HepG2 (cell line): ENCODE data around the gene VAC14. TPM values are rescaled to one million over a fixed set of nuclear protein-coding genes. Genes with fewer than 3 reads are reported as not detected.
A peak's percentile ranks its signal among the peaks of the same experiment; 100 is the strongest.

Source experiments
- ATAC-seq: fragments of 200-7000 bp; cut with Tn5 transposase; 3 replicates; pipeline ENCODE4 v1.9.1; 2020; ENCODE audit warnings: mild to moderate bottlenecking, moderate library complexity
- BruUV-seq: library from RNA; stranded (reverse); fragments of 400-500 nt; replicated peaks from 2 replicates; lab custom pipeline; 2021; lab: Mats Ljungman, UMichigan
- CTCF ChIA-PET: fragments of 300-600 bp; formaldehyde crosslinking; extraction: SDS; loops from one replicate; lab custom pipeline; 2021; ENCODE audit warnings: low total read pairs, inconsistent platforms, low intra/inter-chr PET ratio; lab: Yijun Ruan, JAX
- POLR2A ChIA-PET: fragments of 350-600 bp; sonication (Branson Sonifier 250); formaldehyde crosslinking; loops from one replicate; lab custom pipeline; 2020; ENCODE audit warnings: antibody characterized with exemption, inconsistent platforms; lab: Yijun Ruan, JAX
- DNase-seq: peaks from one replicate; pipeline ENCODE4 v3.0.0-alpha.2; 2015; ENCODE audit warnings: low spot score
- FAIRE-seq: peaks from 3 replicates; lab custom pipeline; 2011; peaks lifted over from hg19 to GRCh38; lab: Jason Lieb, UNC
- H2AFZ ChIP-seq: one replicate; pipeline ENCODE4 v1.6.1; 2011; ENCODE audit warnings: low read length, inconsistent platforms
- H3K27ac ChIP-seq: fragments of 300-600 bp; 3 replicates; pipeline ENCODE4 v1.8.0; 2011; ENCODE audit warnings: mixed run types, mild to moderate bottlenecking, mixed read lengths, low read length, inconsistent platforms; ENCODE audit not compliant: insufficient read depth; ENCODE audit errors: extremely low read length
- H3K27me3 ChIP-seq, 2 experiments: fragments of 200-600 bp in 1 of 2; 2 replicates in 1 of 2; 3 replicates in 1 of 2; pipeline versions ENCODE4 v1.6.0 to v1.8.0; 2011; ENCODE audit warnings: low read length in 2 of 2, mild to moderate bottlenecking in 2 of 2, moderate library complexity in 2 of 2, inconsistent platforms in 1 of 2; ENCODE audit not compliant: insufficient read depth in 2 of 2, control insufficient read depth in 1 of 2
- H3K36me3 ChIP-seq, 2 experiments: fragments of 200-600 bp in 1 of 2; replicated peaks in 1 of 2; 2 replicates in 1 of 2; 3 replicates in 1 of 2; pipeline versions ENCODE4 v1.5.1 to v1.8.0; 2011; ENCODE audit warnings: low read length in 2 of 2, inconsistent platforms in 1 of 2; ENCODE audit not compliant: insufficient read depth in 2 of 2, control insufficient read depth in 1 of 2
- H3K4me1 ChIP-seq: 2 replicates; pipeline ENCODE4 v1.5.1; 2012; ENCODE audit warnings: low read length, inconsistent platforms; ENCODE audit not compliant: insufficient read depth
- H3K4me2 ChIP-seq: 2 replicates; pipeline ENCODE4 v1.6.0; 2011; ENCODE audit warnings: low read depth, low read length, inconsistent platforms
- H3K4me3 ChIP-seq, 3 experiments: fragments of 200-600 bp in 1 of 3; sonication (generic), shearing (Covaris generic) in 1 of 3; replicated peaks in 1 of 3; 2 replicates each; pipeline ENCODE4 v1.5.1; 2011 to 2016; ENCODE audit warnings: low read length in 3 of 3, inconsistent platforms in 2 of 3, low read depth in 2 of 3, mild to moderate bottlenecking in 2 of 3, control low read depth in 1 of 3, mixed read lengths in 1 of 3; ENCODE audit not compliant: insufficient read depth in 1 of 3
- H3K79me2 ChIP-seq: one replicate; pipeline ENCODE4 v1.6.1; 2011; ENCODE audit warnings: low read length, inconsistent platforms; ENCODE audit not compliant: insufficient read depth
- H3K9ac ChIP-seq: 2 replicates; pipeline ENCODE4 v1.6.0; 2011; ENCODE audit warnings: mild to moderate bottlenecking, low read depth, low read length, inconsistent platforms; ENCODE audit not compliant: insufficient read depth
- H3K9me3 ChIP-seq: 2 replicates; pipeline ENCODE4 v1.5.1; 2012; ENCODE audit warnings: mild to moderate bottlenecking, low read length
- H4K20me1 ChIP-seq: 2 replicates; pipeline ENCODE4 v1.6.0; 2011; ENCODE audit warnings: inconsistent platforms, mild to moderate bottlenecking, low read length, moderate library complexity; ENCODE audit not compliant: insufficient read depth
- EED ChIP-seq: sonication (generic); formaldehyde crosslinking; IDR thresholded peaks from 2 replicates; pipeline ENCODE4 v1.5.0; 2020; ENCODE audit warnings: mild to moderate bottlenecking, missing genetic modification reagents
- PLRG1 ChIP-seq: fragments of 450-650 bp; conservative IDR thresholded peaks from 2 replicates; pipeline ENCODE4 v1.6.1; 2016
- ZKSCAN1 ChIP-seq: fragments of 150-350 bp; IDR thresholded peaks from 2 replicates; pipeline ENCODE4 v1.6.1; 2014; ENCODE audit warnings: low read length
- ZNF282 ChIP-seq: fragments of 450-650 bp; IDR thresholded peaks from 2 replicates; pipeline ENCODE4 v1.6.1; 2018; ENCODE audit not compliant: partially characterized antibody
- WGBS: methylation state at CpG from one replicate; pipeline ENCODE4 v1.1.6; 2017; ENCODE audit warnings: low lambda C conversion rate; 5-methylcytosine and 5-hydroxymethylcytosine counted together
- in situ Hi-C: cut with HindIII; loops from 2 replicates; pipeline ENCODE4 v1.10.0; 2017; ENCODE audit warnings: low pct_unique_long_range_greater_than_20kb; ENCODE audit not compliant: extremely low pct_ligation_motif_present
- intact Hi-C: fragments of 100-400 bp; cut with micrococcal nuclease; formaldehyde crosslinking; loops from one replicate; pipeline ENCODE4 v1.10.0; 2022; ENCODE audit not compliant: unreplicated experiment
- polyA plus RNA-seq, 8 experiments: library from polyadenylated mRNA; depleted of rRNA in 3 of 8; stranded (reverse) in 7 of 8; unstranded in 1 of 8; fragments of >200 nt; fragmentation: Illumina TruSeq in 4 of 8; extraction: Trizol in 4 of 8; gene quantifications; 2 replicates each; pipeline versions ENCODE4 v1.2.1 to v1.2.3, GENCODE V29; 2011 to 2016; ENCODE audit warnings: low read depth in 4 of 8, missing spikeins in 1 of 8, mixed read lengths in 1 of 8; ENCODE audit not compliant: insufficient read depth in 1 of 8
- total RNA-seq, 5 experiments: library from RNA; depleted of rRNA; stranded (reverse); fragments of >200 nt; fragmentation: Illumina TruSeq; extraction: Trizol; gene quantifications; 2 replicates each; pipeline ENCODE4 v1.2.3, GENCODE V29; 2016; ENCODE audit warnings: low read depth in 1 of 5
- TF ChIP-seq, protein P1 (sequence below): sonication (generic); formaldehyde crosslinking; IDR thresholded peaks from 2 replicates; pipeline ENCODE4 v1.4.0; 2020; ENCODE audit warnings: mild to moderate bottlenecking, missing genetic modification reagents
- TF ChIP-seq, protein P2 (sequence below): sonication (generic); formaldehyde crosslinking; IDR thresholded peaks from 2 replicates; pipeline ENCODE4 v1.4.0; 2020; ENCODE audit warnings: mild to moderate bottlenecking, low read depth, missing genetic modification reagents

Gene VAC14
- total and polyA plus RNA-seq, 2 of the 13 experiments (the other 11 are each of a cell fraction or from before 2014, with no cell fraction given): 23.5 to 24.6 TPM

GRCh38 chr16:70734522-70735095 lies 66.3 kb downstream of the VAC14 start:
- Histone ChIP-seq H3K9ac (no peak overlapping the region), H3K4me1 (peaks cover 44% of the 10 kb centered on the region), H3K4me3 (no peak overlapping the region), H3K27me3 (no peaks in the 10 kb centered on the region), H3K4me2 (no peak overlapping the region), H3K9me3 (no peaks in the 10 kb centered on the region), H3K79me2 (no peaks in the 10 kb centered on the region), H2AFZ (no peak overlapping the region), H4K20me1 (no peaks in the 10 kb centered on the region), H3K27ac (no peak overlapping the region), H3K36me3 (peaks cover 12 to 18% of the 10 kb centered on the region in 2 experiments; a peak in 4 of 5 replicates)
- intact Hi-C loops: no loop called here
- DNase-seq (no peak), ATAC-seq (no peak), FAIRE-seq (no peak)
- no peak for TF ChIP-seq PLRG1
- no peak for TF ChIP-seq ZNF282
- TF ChIP-seq, protein P1, sequence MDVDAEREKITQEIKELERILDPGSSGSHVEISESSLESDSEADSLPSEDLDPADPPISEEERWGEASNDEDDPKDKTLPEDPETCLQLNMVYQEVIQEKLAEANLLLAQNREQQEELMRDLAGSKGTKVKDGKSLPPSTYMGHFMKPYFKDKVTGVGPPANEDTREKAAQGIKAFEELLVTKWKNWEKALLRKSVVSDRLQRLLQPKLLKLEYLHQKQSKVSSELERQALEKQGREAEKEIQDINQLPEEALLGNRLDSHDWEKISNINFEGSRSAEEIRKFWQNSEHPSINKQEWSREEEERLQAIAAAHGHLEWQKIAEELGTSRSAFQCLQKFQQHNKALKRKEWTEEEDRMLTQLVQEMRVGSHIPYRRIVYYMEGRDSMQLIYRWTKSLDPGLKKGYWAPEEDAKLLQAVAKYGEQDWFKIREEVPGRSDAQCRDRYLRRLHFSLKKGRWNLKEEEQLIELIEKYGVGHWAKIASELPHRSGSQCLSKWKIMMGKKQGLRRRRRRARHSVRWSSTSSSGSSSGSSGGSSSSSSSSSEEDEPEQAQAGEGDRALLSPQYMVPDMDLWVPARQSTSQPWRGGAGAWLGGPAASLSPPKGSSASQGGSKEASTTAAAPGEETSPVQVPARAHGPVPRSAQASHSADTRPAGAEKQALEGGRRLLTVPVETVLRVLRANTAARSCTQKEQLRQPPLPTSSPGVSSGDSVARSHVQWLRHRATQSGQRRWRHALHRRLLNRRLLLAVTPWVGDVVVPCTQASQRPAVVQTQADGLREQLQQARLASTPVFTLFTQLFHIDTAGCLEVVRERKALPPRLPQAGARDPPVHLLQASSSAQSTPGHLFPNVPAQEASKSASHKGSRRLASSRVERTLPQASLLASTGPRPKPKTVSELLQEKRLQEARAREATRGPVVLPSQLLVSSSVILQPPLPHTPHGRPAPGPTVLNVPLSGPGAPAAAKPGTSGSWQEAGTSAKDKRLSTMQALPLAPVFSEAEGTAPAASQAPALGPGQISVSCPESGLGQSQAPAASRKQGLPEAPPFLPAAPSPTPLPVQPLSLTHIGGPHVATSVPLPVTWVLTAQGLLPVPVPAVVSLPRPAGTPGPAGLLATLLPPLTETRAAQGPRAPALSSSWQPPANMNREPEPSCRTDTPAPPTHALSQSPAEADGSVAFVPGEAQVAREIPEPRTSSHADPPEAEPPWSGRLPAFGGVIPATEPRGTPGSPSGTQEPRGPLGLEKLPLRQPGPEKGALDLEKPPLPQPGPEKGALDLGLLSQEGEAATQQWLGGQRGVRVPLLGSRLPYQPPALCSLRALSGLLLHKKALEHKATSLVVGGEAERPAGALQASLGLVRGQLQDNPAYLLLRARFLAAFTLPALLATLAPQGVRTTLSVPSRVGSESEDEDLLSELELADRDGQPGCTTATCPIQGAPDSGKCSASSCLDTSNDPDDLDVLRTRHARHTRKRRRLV: no peak
- peak; percentile 74; the same call in 1 of the 2 replicates for TF ChIP-seq ZKSCAN1
- TF ChIP-seq EED: no peak
- TF ChIP-seq, protein P2, sequence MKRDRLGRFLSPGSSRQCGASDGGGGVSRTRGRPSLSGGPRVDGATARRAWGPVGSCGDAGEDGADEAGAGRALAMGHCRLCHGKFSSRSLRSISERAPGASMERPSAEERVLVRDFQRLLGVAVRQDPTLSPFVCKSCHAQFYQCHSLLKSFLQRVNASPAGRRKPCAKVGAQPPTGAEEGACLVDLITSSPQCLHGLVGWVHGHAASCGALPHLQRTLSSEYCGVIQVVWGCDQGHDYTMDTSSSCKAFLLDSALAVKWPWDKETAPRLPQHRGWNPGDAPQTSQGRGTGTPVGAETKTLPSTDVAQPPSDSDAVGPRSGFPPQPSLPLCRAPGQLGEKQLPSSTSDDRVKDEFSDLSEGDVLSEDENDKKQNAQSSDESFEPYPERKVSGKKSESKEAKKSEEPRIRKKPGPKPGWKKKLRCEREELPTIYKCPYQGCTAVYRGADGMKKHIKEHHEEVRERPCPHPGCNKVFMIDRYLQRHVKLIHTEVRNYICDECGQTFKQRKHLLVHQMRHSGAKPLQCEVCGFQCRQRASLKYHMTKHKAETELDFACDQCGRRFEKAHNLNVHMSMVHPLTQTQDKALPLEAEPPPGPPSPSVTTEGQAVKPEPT (CRISPR knock-in tag): no peak
- BruUV-seq: no TSS peak
- CTCF ChIA-PET: no interaction called here
- 98% methylated on average over 4 of the region's 4 CpGs for WGBS
- in situ Hi-C loops: no loop called here
- POLR2A ChIA-PET: interaction anchor here (1.2 to 13.4 kb wide), 4 partner anchors 8 to 68 kb away, joined by 3 to 357 read pairs (median 71); partner anchors contain the start of gene MTSS2
